H9 (cell line): ENCODE measurements around the gene MRPL45. TPM values are rescaled to one million over a fixed set of nuclear protein-coding genes. Genes with fewer than 3 reads are reported as not detected.

Experiments used
- DNase-seq: peaks from one replicate; pipeline ENCODE4 v3.0.0-alpha.2; 2017
- H2AFZ ChIP-seq: one replicate; pipeline ENCODE4 v1.6.1; 2013; ENCODE audit warnings: mild to moderate bottlenecking, low read length, control low read depth, moderate library complexity
- H2AK5ac ChIP-seq: 2 replicates; pipeline ENCODE4 v1.6.1; 2013; ENCODE audit warnings: low read length, control low read depth, mixed read lengths; ENCODE audit not compliant: insufficient read length
- H2BK120ac ChIP-seq: one replicate; pipeline ENCODE4 v1.6.1; 2013; ENCODE audit warnings: low read depth, mild to moderate bottlenecking, low read length, control low read depth, inconsistent platforms; ENCODE audit not compliant: poor library complexity, severe bottlenecking
- H2BK12ac ChIP-seq: 2 replicates; pipeline ENCODE4 v1.6.1; 2013; ENCODE audit warnings: low read length, control low read depth, mixed read lengths, low read depth; ENCODE audit not compliant: insufficient read length
- H2BK15ac ChIP-seq: 2 replicates; pipeline ENCODE4 v1.6.1; 2013; ENCODE audit warnings: low read depth, low read length, control low read depth
- H2BK20ac ChIP-seq: one replicate; pipeline ENCODE4 v1.6.1; 2013; ENCODE audit warnings: low read depth, mild to moderate bottlenecking, low read length, control low read depth, inconsistent platforms; ENCODE audit not compliant: poor library complexity, severe bottlenecking
- H2BK5ac ChIP-seq: 2 replicates; pipeline ENCODE4 v1.6.1; 2013; ENCODE audit warnings: low read length, control low read depth, mixed read lengths; ENCODE audit not compliant: insufficient read length
- H3K14ac ChIP-seq: 2 replicates; pipeline ENCODE4 v1.6.1; 2013; ENCODE audit warnings: low read length, control low read depth; ENCODE audit not compliant: insufficient read depth
- H3K18ac ChIP-seq: 2 replicates; pipeline ENCODE4 v1.6.1; 2013; ENCODE audit warnings: low read depth, mild to moderate bottlenecking, mixed read lengths, low read length, control low read depth; ENCODE audit not compliant: insufficient read length
- H3K23ac ChIP-seq: 2 replicates; pipeline ENCODE4 v1.6.1; 2013; ENCODE audit warnings: low read length, control low read depth, mixed read lengths, low read depth; ENCODE audit not compliant: insufficient read length
- H3K23me2 ChIP-seq: 2 replicates; pipeline ENCODE4 v1.6.1; 2013; ENCODE audit warnings: low read depth, mild to moderate bottlenecking, mixed read lengths, low read length, control low read depth; ENCODE audit not compliant: insufficient read length, poor library complexity, severe bottlenecking
- H3K27ac ChIP-seq: 2 replicates; pipeline ENCODE4 v1.5.1; 2013; ENCODE audit warnings: low read length, control low read depth, mixed read lengths, low read depth; ENCODE audit not compliant: insufficient read length
- H3K27me3 ChIP-seq: 2 replicates; pipeline ENCODE4 v1.6.1; 2013; ENCODE audit warnings: low read length, control low read depth, inconsistent platforms; ENCODE audit not compliant: insufficient read depth
- H3K4ac ChIP-seq: 2 replicates; pipeline ENCODE4 v1.6.1; 2013; ENCODE audit warnings: low read depth, mild to moderate bottlenecking, control low read depth, inconsistent platforms, low read length, moderate library complexity
- H3K4me1 ChIP-seq: 2 replicates; pipeline ENCODE4 v1.6.1; 2013; ENCODE audit warnings: low read length, control low read depth, inconsistent platforms; ENCODE audit not compliant: insufficient read depth
- H3K4me2 ChIP-seq: 2 replicates; pipeline ENCODE4 v1.6.1; 2013; ENCODE audit warnings: low read length, control low read depth, mixed read lengths; ENCODE audit not compliant: insufficient read length, insufficient read depth
- H3K56ac ChIP-seq: 2 replicates; pipeline ENCODE4 v1.6.1; 2013; ENCODE audit warnings: low read depth, mild to moderate bottlenecking, mixed read lengths, low read length, control low read depth; ENCODE audit not compliant: insufficient read length
- H3K79me1 ChIP-seq: 2 replicates; pipeline ENCODE4 v1.6.1; 2013; ENCODE audit warnings: low read depth, mild to moderate bottlenecking, moderate library complexity, low read length, control low read depth, inconsistent platforms; ENCODE audit not compliant: insufficient read depth, poor library complexity, severe bottlenecking
- H3K79me2 ChIP-seq: 2 replicates; pipeline ENCODE4 v1.6.1; 2013; ENCODE audit warnings: low read length, control low read depth, inconsistent platforms; ENCODE audit not compliant: insufficient read depth
- H3K9ac ChIP-seq: 2 replicates; pipeline ENCODE4 v1.6.1; 2013; ENCODE audit warnings: low read length, control low read depth, mixed read lengths; ENCODE audit not compliant: insufficient read length; ENCODE audit errors: extremely low read depth
- H3K9me3 ChIP-seq: one replicate; pipeline ENCODE4 v1.6.1; 2013; ENCODE audit warnings: low read depth, low read length, inconsistent platforms; ENCODE audit not compliant: control insufficient read depth
- H3T11ph ChIP-seq: one replicate; pipeline ENCODE4 v1.6.1; 2013; ENCODE audit warnings: mild to moderate bottlenecking, low read length, control low read depth, inconsistent platforms
- H4K20me1 ChIP-seq: one replicate; pipeline ENCODE4 v1.6.1; 2013; ENCODE audit not compliant: control insufficient read depth, insufficient read length, insufficient read depth
- H4K5ac ChIP-seq: 2 replicates; pipeline ENCODE4 v1.6.1; 2013; ENCODE audit warnings: low read depth, mild to moderate bottlenecking, mixed read lengths, low read length, control low read depth; ENCODE audit not compliant: insufficient read length
- H4K8ac ChIP-seq: replicated peaks from 2 replicates; pipeline ENCODE4 v1.6.1; 2013; ENCODE audit warnings: low read length, control low read depth, mixed read lengths, low read depth; ENCODE audit not compliant: insufficient read length
- H4K91ac ChIP-seq: 2 replicates; pipeline ENCODE4 v1.6.1; 2013; ENCODE audit warnings: low read depth, mild to moderate bottlenecking, moderate library complexity, mixed read lengths, low read length, control low read depth; ENCODE audit not compliant: insufficient read length
- H3K27ac Mint-ChIP-seq, 3 experiments: 2 replicates in 2 of 3; 3 replicates in 1 of 3; pipeline ENCODE4 v1.8.0; 2020 to 2021; ENCODE audit warnings: mixed read lengths in 3 of 3, mild to moderate bottlenecking in 1 of 3, moderate library complexity in 1 of 3
- H3K27me3 Mint-ChIP-seq: 2 replicates; pipeline ENCODE4 v1.8.0; 2021; ENCODE audit warnings: low read depth, mild to moderate bottlenecking, moderate library complexity, mixed read lengths
- H3K36me3 Mint-ChIP-seq, 3 experiments: 2 replicates in 2 of 3; 3 replicates in 1 of 3; pipeline ENCODE4 v1.8.0; 2020 to 2021; ENCODE audit warnings: low read depth in 3 of 3, mixed read lengths in 3 of 3; ENCODE audit not compliant: insufficient read depth in 1 of 3
- H3K4me1 Mint-ChIP-seq, 2 experiments: 2 replicates each; pipeline ENCODE4 v1.8.0; 2020; ENCODE audit warnings: mixed read lengths in 2 of 2
- H3K4me3 Mint-ChIP-seq, 2 experiments: 2 replicates in 1 of 2; 3 replicates in 1 of 2; pipeline ENCODE4 v1.8.0; 2020 to 2021; ENCODE audit warnings: mild to moderate bottlenecking in 2 of 2, mixed read lengths in 2 of 2, moderate library complexity in 1 of 2
- H3K9me3 Mint-ChIP-seq, 2 experiments: 2 replicates in 1 of 2; 3 replicates in 1 of 2; pipeline ENCODE4 v1.8.0; 2020; ENCODE audit warnings: mild to moderate bottlenecking in 2 of 2, mixed read lengths in 2 of 2, moderate library complexity in 1 of 2
- WGBS: extraction: QIAGEN DNeasy Blood & Tissue Kit; methylation state at CpG from one replicate; pipeline ENCODE4 v1.1.7; 2013; ENCODE audit warnings: missing lambda C conversion rate, low lambda C conversion rate, mixed read lengths; ENCODE audit not compliant: insufficient read length; ENCODE audit errors: extremely low coverage; 5-methylcytosine and 5-hydroxymethylcytosine counted together
- total RNA-seq: library from RNA; stranded (reverse); gene quantifications from 2 replicates; pipeline ENCODE4 v1.2.1, GENCODE V29; 2021
- TF ChIP-seq, protein P1 (sequence below): fragments of 200-600 bp; sonication (generic); conservative IDR thresholded peaks from 3 replicates; pipeline ENCODE4 v1.8.0; 2021; ENCODE audit warnings: antibody characterized with exemption, mild to moderate bottlenecking

MRPL45 gene
- total RNA-seq, 1 experiment from 2014 or later: 59.9 TPM

DNA sequence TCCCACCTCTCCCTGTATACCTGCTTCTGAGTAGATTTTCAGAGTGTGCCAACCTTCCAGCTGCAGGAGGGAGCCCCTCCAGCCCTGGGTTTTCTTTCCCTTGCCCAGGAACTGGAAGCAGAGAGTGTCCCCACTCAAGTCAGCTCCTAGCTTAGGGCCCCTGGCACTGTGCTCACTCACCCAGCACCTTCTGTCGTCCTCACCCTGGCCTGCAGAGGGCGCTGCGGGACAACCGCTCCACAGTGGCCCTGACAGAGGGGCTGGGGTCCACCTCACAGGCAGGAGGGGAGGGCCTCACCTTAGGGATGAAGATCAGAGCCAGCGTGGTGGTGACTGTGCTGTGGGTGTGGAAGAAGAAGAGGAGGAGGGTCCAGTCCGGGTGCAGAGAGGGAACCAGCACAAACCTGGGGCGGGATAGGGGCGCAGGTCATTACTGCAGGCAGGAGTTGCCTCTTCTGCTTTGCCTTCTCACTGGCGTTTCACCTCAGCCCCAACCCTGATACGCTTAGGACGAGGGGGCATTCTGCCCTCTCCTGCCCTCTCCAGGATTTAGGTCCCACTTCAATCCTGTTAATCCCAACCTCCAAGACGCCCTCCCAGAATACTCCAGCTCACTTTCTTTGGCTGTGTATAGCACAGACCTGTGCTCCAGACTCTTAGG, 36.8 kb downstream of the MRPL45 start:
- no peak overlapping the region for H3K4me2 ChIP-seq
- TF ChIP-seq, protein P1, sequence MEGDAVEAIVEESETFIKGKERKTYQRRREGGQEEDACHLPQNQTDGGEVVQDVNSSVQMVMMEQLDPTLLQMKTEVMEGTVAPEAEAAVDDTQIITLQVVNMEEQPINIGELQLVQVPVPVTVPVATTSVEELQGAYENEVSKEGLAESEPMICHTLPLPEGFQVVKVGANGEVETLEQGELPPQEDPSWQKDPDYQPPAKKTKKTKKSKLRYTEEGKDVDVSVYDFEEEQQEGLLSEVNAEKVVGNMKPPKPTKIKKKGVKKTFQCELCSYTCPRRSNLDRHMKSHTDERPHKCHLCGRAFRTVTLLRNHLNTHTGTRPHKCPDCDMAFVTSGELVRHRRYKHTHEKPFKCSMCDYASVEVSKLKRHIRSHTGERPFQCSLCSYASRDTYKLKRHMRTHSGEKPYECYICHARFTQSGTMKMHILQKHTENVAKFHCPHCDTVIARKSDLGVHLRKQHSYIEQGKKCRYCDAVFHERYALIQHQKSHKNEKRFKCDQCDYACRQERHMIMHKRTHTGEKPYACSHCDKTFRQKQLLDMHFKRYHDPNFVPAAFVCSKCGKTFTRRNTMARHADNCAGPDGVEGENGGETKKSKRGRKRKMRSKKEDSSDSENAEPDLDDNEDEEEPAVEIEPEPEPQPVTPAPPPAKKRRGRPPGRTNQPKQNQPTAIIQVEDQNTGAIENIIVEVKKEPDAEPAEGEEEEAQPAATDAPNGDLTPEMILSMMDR: peak; percentile 98
- H3K79me1 ChIP-seq: no peaks in the 10 kb centered on the region
- H3K79me2 ChIP-seq: no peaks in the 10 kb centered on the region
- H4K8ac ChIP-seq: no peak overlapping the region
- no peak overlapping the region for H2AFZ ChIP-seq
- H3K18ac ChIP-seq: no peak overlapping the region
- H3K56ac ChIP-seq: no peak overlapping the region
- no peaks in the 10 kb centered on the region for H3K4me1 ChIP-seq
- Mint-ChIP-seq H3K27me3 (peaks cover 4% of the 10 kb centered on the region; the same call in 1 of the 2 replicates), H3K27ac (peak overlapping the region in 1 of 3 experiments; percentile 4; a peak in 3 of 7 replicates), H3K4me3 (no peak overlapping the region; a peak in 1 of 5 replicates), H3K9me3 (no peaks in the 10 kb centered on the region), H3K4me1 (peaks cover 19 to 24% of the 10 kb centered on the region in 2 experiments), H3K36me3 (no peaks in the 10 kb centered on the region)
- H3K23me2 ChIP-seq: no peaks in the 10 kb centered on the region
- no peak overlapping the region for H4K91ac ChIP-seq
- H4K20me1 ChIP-seq: no peaks in the 10 kb centered on the region
- no peaks in the 10 kb centered on the region for H3K27me3 ChIP-seq
- no peak overlapping the region for H3K23ac ChIP-seq
- H3K9me3 ChIP-seq: no peaks in the 10 kb centered on the region
- no peak overlapping the region for H2BK5ac ChIP-seq
- no peak overlapping the region for H2BK15ac ChIP-seq
- H3K9ac ChIP-seq: no peak overlapping the region
- no peak overlapping the region for H3K4ac ChIP-seq
- no peak overlapping the region for H2BK20ac ChIP-seq
- no peak overlapping the region for H3K27ac ChIP-seq
- DNase-seq: peak; percentile 93
- no peak overlapping the region for H3K14ac ChIP-seq
- WGBS: no CpG with 5 or more reads among the region's 12 CpGs
- H2BK120ac ChIP-seq: no peak overlapping the region
- H4K5ac ChIP-seq: no peak overlapping the region
- H3T11ph ChIP-seq: no peak overlapping the region
- H2AK5ac ChIP-seq: no peak overlapping the region
- H2BK12ac ChIP-seq: no peak overlapping the region
